ENCODE results near the gene EIF3M.
"Not testable (repeated sequence)": the region's sequence is repeated elsewhere in the genome, so short reads cannot be mapped to it uniquely, and the experiment has no call there.

Gene EIF3M

DNA sequence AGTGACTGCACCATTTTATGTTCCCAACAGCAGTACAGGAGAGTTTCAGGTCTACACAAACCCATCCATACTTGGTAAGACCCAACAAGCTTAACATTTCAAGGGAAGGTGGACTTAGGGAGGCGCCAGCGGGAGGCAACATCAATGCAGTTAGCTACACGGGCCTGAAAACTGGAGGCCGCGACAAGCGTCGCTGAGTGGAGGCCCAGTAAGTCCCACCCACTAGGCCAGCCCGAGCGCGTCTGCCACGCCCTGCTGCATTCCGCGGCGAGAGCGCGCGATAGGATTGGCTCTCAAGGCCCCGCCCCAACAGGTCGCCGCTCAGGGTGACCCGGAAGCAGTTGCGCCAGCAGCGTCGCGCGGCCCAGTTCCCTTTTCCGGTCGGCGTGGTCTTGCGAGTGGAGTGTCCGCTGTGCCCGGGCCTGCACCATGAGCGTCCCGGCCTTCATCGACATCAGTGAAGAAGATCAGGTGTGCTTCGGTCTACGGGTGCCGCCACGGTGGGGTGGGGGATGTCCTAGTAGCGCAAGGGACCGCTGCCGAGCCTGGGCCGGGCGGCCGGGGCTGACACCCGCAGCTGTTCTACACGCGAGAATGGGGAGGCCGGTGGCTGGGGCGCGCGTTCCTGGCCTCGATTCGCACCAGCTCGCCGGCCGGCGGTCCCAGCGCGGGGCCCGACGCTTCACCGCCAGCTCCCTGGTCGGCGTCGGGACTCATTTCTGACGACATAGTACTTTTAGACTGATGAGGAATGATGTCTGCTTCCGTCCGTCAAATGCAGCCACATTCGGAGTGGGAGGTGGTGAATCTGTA is at the start of gene EIF3M:
TSS of gene EIF3M (plus strand) at position 373 of the 813 bp plus-strand sequence. CDS start at position 430, 57 bp downstream.
- DNase-seq (ENCODE audit: low read depth): peak; percentile 85

DNA sequence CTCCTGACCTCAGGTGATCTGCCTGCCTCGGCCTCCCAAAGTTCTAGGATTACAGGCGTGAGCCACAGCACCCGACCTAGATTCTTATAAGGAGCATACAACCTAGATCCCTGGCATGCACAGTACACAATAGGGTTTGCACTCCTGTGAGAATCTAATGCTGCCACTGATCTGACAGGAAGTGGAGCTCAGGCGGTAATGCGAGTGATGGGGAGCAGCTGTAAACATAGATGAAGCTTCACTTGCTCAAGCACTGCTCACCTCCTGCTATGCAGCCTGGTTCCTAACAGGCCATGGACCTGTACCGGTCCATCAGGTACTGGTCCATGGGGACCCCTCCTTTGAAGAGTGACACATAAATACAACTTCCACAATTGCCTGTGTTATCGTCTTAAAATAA is 44.8 kb upstream of the EIF3M start:
- DNase-seq (ENCODE audit: low read depth): no peak

DNA sequence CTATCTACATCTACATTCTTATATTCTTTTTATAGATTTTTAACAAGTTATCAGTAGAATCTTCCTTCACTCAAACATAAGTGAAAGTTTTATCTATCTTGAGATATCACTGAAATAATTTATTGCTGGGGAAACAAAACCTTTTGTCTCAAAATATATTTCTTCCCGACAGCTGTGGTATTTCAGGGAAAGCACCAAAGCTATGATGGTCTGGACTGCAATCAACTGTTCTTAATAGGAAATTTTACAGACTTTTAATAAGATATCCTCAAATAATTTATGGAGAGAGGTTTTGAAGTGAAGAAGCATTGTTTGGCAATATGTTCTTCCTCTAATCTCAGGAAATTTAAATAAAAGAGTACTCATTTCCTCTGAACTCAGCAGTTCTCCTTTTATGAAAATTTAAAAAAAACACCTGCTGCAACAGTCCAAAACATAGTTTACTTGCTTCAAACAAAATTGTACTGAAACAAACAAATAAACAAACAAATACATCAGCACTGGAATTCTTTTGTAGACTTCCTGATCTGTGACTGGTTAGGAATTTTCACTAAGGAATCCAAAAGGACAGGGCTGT is 33.9 kb upstream of the EIF3M start:
- DNase-seq (ENCODE audit: low read depth): no peak

DNA sequence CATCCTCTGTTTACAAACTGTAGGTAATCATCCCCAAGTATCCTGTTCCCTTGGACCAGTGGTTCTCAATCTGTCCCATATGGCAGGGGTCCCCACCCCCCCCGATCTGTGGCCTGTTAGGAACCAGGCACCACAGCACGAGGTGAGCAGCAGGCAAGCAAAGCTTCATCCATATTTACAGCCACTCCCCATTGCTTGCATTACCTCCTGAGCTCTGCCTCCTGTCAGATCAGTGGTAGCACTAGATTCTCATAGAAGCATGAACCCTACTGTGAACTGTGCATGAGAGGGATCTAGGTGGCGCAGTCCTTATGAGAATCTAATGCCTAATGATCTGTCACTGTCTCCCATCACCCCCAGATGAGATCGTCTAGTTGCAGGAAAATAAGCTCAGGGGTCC is 33.4 kb upstream of the EIF3M start:
- DNase-seq (ENCODE audit: low read depth): no peak

DNA sequence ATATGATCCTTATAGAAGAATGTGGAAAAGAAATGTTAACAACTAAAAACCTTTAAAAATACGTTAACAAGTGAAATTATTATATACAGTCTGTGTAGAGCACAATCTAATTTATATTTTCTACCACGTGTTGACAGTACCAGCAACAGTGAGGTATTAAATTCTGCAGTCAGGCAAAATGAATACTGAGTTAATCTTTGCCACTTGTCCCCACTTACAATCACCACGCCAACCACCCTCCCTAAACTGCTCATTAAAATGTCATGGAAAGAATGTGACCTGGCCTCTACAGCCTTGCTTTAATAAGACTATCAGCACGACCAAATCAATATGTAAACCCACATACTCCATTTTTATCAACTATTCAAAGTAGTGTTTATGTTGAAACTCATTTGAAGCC is 28.5 kb upstream of the EIF3M start:
- no peak for DNase-seq (ENCODE audit: low read depth)

DNA sequence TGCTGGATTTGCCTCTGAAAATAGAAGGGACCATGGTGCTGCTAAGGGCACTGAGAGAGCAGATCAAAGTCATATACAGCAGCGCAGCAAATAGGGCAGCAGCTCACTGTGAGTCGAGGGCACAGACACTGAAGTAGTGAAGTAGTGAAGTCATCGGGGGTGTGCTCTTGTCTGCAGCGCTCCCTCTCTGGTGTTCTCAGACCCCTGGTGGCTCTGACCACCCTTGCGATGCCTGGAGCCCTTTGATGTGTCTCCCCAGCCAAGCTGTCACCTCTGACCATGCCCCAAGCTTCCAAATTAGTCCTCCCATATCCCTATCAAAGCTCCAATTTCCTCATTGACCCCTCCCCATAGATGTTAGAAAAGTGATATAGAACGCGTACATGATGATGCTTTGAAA is 27.7 kb upstream of the EIF3M start:
- DNase-seq (ENCODE audit: low read depth): no peak

DNA sequence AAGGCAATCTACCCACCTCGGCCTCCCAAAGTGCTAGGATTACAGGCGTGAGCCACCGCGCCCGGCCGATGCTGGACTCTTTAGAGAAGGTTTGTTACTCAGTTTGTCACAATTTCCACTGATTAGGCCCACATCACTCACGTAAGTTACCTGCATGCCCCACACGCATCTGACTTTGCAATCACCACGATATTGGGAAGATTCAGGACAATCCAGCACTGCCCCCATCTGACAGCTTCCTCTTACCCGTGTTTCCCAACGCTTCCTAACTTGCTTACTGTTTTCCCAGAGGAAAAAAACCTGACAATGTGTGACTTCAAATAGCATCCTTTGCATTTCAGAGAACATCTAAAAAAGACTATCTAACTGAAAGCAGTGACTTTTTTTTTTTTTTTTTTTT is 21.8 kb upstream of the EIF3M start:
- no peak for DNase-seq (ENCODE audit: low read depth)

DNA sequence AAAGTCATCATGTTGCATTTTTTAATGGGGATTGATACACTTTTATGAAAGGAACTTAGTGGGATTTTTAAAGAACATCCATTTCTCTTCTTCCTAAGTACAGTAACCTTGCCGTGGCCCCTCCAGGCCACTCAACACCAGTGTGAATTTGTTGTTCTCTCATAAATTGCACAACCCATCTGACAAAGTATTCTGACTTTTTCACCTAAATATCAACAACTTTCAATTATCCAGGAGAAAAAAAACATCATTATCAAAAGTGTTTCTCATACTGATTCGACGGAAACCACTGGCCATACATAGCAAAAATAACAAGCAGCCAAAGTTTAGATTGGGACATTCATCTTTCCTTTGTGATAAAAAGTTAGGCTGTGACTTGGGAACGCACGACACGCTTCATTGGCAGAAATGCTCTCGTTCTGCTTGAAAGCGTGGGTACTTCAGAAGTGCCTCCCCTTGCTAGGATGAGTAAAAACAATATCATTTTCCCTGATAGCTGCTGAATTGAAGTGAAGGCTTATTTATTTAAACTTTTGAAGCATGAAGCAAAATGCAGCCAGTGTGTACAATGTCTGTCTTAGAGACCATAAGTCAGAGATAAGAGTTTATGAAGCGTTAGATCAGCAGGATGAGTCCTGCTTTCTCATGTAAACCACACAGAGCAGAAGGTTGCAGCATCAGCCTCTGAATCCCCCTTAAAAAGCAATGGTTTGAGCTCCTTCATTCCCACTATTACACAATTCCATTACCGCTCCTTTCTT is 20.6 kb upstream of the EIF3M start:
- DNase-seq (ENCODE audit: low read depth): no peak

DNA sequence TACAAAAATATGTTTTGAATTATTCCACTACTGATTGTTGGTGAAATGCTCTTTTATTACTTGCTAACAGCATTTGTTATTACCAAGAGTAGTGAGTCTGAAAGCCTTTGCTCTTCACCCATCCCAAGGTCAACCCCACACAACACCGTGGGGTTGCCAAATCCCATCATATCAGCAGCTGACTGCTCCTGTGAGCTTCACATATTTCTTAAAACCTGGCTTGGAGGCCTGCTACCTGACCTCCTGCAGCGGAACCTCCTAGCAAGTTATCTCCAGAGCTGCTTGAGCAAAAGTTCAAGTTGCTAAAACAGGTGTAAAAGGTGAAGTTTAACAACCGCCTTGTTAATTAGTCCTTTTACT is 20.1 kb upstream of the EIF3M start:
- no peak for DNase-seq (ENCODE audit: low read depth)

DNA sequence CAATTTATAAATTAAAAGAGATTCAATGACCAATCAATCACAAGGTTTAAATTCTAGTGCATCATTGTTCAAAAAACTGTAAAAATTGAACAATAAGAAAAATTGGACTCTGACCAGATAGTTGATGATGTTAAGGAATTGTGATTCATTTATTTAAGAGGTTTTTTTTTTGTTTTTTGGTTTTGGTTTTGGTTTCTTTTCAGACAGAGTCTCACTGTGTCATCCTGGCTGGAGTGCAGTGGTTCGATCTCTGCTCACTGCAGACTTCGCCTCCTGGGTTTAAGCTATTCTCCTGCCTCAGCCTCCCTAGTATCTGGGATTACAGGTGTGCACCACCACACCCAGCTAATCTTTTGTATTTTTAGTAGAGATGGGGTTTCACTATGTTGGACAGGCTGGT is 17.1 kb upstream of the EIF3M start:
- no peak for DNase-seq (ENCODE audit: low read depth)

DNA sequence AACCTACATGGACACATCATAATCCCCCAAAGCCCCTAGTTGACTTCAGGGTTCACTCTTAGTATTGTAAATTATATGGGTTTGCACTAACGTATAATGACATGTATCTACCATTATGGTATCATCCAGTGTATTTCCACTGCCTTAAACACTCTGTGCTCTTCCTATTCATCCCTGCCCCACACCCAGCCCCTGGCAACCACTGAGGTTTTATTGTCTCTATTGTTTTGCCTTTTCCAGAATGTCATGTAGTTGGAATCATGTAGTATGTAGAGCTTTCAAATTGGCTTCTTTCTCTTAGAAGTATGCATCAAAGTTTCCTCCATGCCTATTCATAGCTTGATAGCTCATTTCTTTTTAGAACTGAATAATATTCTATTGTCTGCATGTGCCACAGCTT is 16.5 kb upstream of the EIF3M start:
- no peak for DNase-seq (ENCODE audit: low read depth)

DNA sequence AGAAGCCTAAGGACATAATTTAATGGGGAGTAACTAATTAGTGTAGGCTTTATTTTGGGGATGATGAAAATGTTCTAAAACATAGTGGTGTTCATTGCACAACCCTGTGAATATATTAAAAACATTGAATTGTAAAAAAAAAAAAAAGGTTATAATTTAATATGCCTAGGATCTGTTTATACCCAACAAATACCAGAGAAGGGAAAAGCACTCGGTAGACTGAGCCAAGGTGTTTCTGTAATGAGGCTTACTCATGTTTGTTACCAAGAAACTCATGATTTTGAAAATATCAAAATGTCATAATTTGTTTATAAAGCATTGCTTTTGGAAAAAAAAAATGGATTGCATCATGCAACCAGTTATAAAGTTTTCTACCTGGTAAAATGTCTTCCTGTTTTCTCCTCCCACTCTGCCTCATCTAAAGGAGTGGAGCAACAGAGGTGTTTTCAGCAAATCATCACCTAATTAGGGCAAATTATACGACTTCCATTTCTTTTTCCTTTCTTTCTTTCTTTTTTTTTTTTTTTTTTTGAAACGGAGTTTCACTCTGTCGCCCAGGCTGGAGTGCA is 14.2 kb upstream of the EIF3M start:
- no peak for DNase-seq (ENCODE audit: low read depth)

DNA sequence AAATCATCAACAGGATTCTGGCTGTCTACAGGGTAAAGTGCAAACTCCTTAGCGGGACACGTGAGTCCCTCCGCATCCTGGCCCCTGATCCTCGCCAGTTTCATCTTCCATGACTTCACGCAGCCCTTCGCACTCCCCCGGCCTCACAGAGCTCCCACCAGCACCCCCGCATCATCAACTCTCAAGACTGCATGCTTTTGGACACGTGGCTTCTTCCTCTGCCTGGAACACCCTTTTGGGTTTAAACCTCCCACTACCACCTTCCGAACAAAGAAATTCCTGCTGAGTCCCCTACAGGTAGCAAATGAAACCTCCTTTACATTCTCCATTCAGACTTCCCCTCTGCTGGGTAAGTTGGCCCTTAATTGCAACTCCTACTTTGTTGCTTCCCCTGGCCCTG is 12.6 kb upstream of the EIF3M start:
- no peak for DNase-seq (ENCODE audit: low read depth)

DNA sequence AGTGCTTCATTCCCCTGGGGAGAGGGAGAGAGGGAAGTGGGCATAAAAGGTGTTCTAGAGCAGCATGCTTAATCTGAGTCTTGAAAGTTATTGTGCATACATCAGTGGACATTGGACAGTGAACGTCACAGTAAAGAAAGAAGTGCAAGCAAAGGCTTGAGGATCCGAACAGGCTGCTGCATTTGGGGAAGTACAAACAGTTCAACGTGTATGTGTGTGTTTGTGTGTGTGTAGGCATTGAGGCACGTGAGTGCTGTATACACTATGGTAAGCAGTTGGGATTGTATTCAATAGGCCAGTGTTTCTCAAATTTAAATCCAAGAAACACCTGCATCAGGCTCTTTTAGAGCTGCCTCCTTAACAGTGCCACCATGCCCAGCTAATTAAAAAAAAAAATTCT is 10.4 kb upstream of the EIF3M start:
- DNase-seq (ENCODE audit: low read depth): no peak

DNA sequence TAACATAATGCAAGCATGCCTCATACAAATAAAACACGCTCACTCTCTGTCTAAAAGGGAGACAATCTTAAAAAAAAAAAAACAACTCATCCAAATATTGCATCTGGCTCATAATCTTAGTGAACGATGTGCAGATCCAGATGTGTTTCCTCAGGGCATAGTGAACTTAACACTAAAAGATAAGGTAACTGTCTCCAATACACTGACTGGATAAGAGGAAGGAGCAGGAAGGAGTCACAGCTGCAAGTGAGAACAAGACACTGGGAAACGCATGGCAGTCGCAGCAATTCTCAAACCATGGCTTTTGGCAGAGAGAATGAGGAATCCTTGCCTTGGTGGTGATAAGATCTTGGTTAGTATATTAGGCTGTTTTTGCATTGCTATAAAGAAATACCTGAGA is 9.2 kb upstream of the EIF3M start:
- no peak for DNase-seq (ENCODE audit: low read depth)

DNA sequence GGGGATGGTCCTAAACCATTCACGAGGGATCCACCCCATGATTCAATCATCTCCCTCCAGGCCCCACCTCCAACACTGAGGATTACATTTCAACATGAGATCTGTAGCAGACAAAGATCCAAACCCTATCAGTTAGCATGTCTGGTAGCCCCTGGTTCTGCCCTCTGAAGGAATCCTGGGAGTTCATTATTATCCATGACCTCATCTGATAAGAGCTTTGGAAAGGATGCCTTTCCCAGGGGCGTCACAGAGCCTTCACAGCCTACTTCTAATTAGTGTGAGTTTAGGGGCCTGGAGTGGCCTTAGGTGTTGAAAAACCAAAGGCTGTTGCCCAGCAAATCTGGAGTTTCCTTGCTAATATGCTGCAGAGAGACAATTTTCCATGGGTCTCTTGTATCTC is 8.6 kb upstream of the EIF3M start:
- DNase-seq (ENCODE audit: low read depth): no peak

DNA sequence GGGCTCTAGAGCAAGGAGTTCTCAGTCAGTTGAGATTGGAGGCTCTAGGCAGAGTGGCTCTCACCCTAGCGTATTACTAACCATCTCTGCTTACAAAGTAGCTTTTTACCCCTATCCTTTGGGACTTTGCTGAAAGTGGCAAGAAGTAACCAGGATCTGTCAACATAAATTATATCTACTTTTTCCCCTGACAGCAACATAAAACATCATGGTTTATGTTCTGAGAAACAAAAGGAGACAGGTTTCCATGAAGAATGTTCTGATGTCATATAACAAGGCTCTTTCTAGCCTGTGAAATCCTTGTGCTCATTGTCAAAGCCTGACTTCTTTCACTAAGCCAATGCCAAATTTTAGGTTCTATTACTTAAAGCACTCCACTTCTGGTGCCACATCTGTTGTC is 7.2 kb upstream of the EIF3M start:
- no peak for DNase-seq (ENCODE audit: low read depth)

DNA sequence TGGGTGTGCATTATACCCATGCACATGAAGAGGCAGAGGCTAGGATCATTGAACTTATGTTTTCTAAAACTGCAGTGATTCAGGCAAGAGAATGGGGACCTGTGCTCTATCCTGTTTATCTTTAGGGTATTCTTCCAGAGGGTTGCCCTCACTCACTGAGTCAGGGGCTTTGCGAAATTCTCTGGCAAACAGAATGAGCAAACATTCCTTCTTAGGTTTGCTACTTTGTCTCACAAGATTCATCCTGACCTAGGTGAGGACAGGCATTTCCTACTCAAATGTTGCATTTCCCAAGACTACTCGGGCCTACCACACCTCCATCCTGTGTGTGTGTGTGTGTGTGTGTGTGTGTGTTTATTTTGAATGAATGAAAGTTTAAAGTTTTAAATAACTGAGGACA is 2.7 kb upstream of the EIF3M start:
- DNase-seq (ENCODE audit: low read depth): no peak

DNA sequence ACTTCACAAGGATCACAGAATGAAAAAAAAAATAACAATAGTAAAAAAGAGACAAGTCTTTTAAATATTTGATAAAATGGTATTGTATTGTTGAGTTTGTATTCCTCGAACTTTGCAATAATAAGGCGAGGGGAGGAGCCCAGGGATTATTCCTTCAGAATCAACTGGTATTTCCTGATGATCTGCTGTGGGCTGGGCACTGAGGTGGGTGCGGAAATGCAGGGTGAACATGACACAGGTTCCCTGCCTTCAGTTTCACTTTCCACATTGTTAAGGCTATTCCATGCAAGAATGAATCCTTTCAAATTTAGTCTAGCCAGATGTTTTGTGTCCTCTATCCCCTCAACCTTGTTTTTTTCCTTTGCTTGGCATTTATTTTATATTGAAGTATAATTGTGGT is 2.1 kb upstream of the EIF3M start:
- no peak for DNase-seq (ENCODE audit: low read depth)

DNA sequence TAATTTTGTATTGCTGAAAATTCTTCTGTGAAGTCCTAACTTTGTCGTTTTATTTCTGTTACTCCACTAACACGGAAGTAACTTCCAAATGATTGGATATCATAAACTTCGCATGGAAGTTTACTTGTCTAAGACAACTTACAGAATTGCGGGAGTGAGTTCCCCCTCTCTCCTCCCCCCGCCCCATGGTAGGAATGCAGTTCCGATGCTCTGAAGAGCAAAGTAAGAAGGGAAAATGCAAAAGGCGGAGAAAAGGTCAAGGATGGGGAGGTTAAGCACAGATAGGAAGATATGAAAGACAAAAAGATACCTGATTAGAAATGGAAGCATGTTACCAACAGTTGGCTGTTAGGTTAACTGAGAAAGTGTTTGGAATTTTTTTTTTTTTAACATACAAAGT is 1.3 kb downstream of the EIF3M start:
- DNase-seq (ENCODE audit: low read depth): no peak

DNA sequence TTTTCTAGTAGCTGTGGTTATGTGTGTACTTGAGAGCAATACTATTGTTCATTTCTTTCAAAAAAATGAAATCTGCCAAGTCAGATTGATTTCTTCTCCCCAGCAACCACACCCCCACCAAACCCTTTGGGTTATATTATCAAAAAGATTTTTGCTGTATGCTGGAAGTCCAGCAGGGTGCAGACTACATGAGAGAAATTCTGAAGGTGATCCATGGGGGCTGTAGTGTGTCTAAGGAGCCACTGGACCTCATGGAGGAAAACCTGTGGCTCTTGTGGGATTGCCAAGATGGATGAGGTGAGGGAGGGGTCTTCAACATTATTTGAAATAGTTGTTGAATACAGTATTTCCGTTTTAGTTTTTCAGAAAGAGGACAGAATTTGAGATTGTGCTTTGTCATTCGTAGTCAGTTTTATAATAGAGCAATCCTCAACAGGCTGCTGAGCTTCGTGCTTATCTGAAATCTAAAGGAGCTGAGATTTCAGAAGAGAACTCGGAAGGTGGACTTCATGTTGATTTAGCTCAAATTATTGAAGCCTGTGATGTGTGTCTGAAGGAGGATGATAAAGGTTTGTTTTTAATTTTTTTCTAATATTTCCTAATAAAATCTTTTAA is 3.1 kb downstream of the EIF3M start:
- DNase-seq (ENCODE audit: low read depth): no peak

DNA sequence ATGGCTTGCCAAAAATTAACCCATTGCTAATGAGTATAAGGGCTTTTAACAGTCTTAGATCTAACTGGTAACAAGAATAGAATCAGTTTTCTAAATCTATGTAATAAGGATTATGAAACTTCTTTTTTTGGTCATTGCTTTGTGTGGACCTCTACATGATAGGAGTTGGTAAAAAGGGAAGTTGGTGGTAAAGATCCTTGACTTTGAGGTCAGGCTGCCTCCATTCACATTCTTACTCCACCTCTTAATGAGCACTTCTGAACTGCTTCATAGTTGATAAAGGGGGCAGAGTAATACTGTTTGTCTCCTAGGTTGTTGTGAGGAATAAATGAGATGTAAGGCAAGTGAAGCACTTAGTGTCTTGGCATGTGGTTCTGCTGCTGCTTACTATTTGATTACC is 10.6 kb downstream of the EIF3M start:
- DNase-seq (ENCODE audit: low read depth): no peak

DNA sequence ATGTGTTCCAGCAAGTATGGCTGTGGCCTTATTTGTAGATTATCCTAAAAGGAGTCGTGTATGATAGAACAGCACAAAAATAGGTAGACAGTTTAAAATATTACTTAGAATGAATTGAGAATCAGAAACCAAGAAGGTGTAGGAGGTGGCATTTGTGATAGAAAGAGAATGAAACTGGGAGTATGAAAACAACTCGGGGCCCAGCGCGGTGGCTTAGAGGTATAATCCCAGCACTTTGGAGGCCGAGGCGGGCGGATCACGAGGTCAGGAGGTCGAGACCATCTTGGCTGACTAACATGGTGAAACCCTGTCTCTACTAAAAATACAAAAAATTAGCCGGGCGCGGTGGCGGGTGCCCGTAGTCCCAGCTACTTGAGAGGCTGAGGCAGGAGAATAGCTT is 12.5 kb downstream of the EIF3M start:
- not testable (repeated sequence) for DNase-seq (ENCODE audit: low read depth)
